Mesothelial cell of epicardium (in vitro differentiated cells): ENCODE measurements around the gene RAP1GDS1. TPM values are rescaled to one million over a fixed set of nuclear protein-coding genes. Genes with fewer than 3 reads are reported as not detected.
"Not testable (repeated sequence)": the region's sequence is repeated elsewhere in the genome, so short reads cannot be mapped to it uniquely, and the experiment has no call there.

ENCODE experiments used
- DNase-seq, 2 experiments: peaks; one replicate each; pipeline ENCODE4 v3.0.0; 2021; ENCODE audit warnings: low spot score in 2 of 2; ENCODE audit not compliant: unreplicated experiment in 2 of 2
- H3K27ac Mint-ChIP-seq: 2 replicates; pipeline ENCODE4 v1.8.0; 2021; ENCODE audit warnings: mixed read lengths
- H3K27me3 Mint-ChIP-seq: 2 replicates; pipeline ENCODE4 v1.8.0; 2021; ENCODE audit warnings: low read depth, mixed read lengths
- H3K36me3 Mint-ChIP-seq: 2 replicates; pipeline ENCODE4 v1.8.0; 2021; ENCODE audit warnings: mixed read lengths
- H3K4me1 Mint-ChIP-seq: 2 replicates; pipeline ENCODE4 v1.8.0; 2021; ENCODE audit warnings: mixed read lengths
- H3K4me3 Mint-ChIP-seq: 2 replicates; pipeline ENCODE4 v1.8.0; 2021; ENCODE audit warnings: mild to moderate bottlenecking, moderate library complexity, mixed read lengths
- H3K9me3 Mint-ChIP-seq: 2 replicates; pipeline ENCODE4 v1.8.0; 2021; ENCODE audit warnings: mixed read lengths
- total RNA-seq: library from RNA; stranded (reverse); gene quantifications from 3 replicates; pipeline ENCODE4 v1.2.1, GENCODE V29; 2021
- TF ChIP-seq, protein P1 (sequence below): fragments of 200-600 bp; sonication (generic); IDR thresholded peaks from one replicate; pipeline ENCODE4 v1.5.0; 2021; ENCODE audit warnings: antibody characterized with exemption; ENCODE audit not compliant: unreplicated experiment

The RAP1GDS1 gene
- total RNA-seq, 1 donor from 2014 or later: 22.7 TPM

- TF ChIP-seq, protein P1, sequence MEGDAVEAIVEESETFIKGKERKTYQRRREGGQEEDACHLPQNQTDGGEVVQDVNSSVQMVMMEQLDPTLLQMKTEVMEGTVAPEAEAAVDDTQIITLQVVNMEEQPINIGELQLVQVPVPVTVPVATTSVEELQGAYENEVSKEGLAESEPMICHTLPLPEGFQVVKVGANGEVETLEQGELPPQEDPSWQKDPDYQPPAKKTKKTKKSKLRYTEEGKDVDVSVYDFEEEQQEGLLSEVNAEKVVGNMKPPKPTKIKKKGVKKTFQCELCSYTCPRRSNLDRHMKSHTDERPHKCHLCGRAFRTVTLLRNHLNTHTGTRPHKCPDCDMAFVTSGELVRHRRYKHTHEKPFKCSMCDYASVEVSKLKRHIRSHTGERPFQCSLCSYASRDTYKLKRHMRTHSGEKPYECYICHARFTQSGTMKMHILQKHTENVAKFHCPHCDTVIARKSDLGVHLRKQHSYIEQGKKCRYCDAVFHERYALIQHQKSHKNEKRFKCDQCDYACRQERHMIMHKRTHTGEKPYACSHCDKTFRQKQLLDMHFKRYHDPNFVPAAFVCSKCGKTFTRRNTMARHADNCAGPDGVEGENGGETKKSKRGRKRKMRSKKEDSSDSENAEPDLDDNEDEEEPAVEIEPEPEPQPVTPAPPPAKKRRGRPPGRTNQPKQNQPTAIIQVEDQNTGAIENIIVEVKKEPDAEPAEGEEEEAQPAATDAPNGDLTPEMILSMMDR: no peak
- H3K27ac Mint-ChIP-seq: no peak overlapping the region
- H3K4me3 Mint-ChIP-seq: no peak overlapping the region
- DNase-seq: no peak
- H3K27me3 Mint-ChIP-seq: no peaks in the 10 kb centered on the region
- H3K4me1 Mint-ChIP-seq: no peaks in the 10 kb centered on the region
- H3K9me3 Mint-ChIP-seq: no peaks in the 10 kb centered on the region
- peaks cover 8% of the 10 kb centered on the region for H3K36me3 Mint-ChIP-seq
These were observed 185.6 kb downstream of the RAP1GDS1 start for GRCh38 chr4:98446499-98447375.

DNA sequence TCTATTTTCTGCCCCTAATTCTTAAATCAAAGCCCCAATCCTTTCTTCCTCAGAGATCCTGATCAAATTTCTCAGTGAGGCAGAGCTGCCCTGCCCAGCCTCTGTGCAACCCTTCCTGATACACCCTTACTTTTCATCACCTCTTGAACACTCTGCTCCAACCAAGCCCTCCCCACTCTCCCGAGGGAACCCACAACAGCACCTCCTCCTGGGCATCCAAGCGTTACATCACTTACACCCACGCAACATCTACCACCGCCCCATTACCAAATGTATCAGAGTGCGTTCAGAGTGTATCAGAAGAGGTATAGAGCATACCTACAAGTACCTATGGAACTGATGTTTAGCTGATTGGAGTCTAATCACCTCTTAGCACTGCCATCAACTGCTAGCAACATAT is 186.5 kb downstream of the RAP1GDS1 start:
- Mint-ChIP-seq H3K27ac (no peak overlapping the region), H3K4me1 (no peaks in the 10 kb centered on the region), H3K9me3 (peaks cover 2% of the 10 kb centered on the region), H3K36me3 (peaks cover 4% of the 10 kb centered on the region), H3K27me3 (no peaks in the 10 kb centered on the region), H3K4me3 (no peak overlapping the region)
- TF ChIP-seq, protein P1: no peak
- DNase-seq: no peak

DNA sequence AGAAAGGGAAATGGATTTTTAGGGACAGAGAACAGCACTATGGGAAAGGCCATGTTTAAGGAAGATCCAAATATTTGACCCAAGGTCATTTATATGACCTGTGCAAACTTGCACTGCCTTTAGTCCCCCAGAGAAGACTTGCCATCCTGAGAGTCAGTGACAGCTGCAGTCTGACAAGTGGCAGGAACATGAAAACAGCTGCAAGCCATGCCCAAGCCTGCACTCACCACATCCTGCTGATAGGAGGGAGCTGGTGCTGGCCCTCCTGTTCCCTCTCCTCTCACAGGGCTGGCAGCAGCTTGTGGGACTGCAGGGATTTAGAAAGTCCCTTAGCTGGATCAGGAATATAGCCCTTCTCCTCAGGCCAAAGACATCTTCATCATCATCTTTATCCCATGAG is 187.7 kb downstream of the RAP1GDS1 start:
- DNase-seq: no peak
- Mint-ChIP-seq H3K4me3 (no peak overlapping the region), H3K27ac (no peak overlapping the region), H3K4me1 (no peaks in the 10 kb centered on the region), H3K27me3 (no peaks in the 10 kb centered on the region), H3K9me3 (peaks cover 14% of the 10 kb centered on the region), H3K36me3 (no peaks in the 10 kb centered on the region)
- TF ChIP-seq, protein P1: no peak

DNA sequence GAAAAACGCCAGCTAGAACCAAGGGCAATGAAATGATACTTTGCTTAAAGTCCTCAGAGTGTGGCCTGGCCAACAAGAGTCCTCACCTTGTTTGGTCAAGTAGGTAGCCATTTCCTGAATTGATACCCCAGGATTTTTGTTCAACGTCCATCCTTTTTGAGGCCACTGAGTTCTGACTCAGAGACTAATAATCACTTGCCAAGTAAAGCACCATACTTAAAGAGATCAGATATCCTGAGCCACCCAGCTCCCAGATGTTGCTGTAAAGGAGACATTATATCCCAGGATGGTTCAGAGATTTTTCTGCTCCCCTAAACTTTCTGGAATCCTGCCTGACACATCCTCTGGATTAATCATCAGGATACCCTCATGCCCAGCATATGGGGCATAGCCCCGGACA is 190.9 kb downstream of the RAP1GDS1 start:
- no peak overlapping the region for H3K27ac Mint-ChIP-seq
- DNase-seq: no peak
- H3K9me3 Mint-ChIP-seq: peaks cover 14% of the 10 kb centered on the region
- H3K36me3 Mint-ChIP-seq: no peaks in the 10 kb centered on the region
- no peak overlapping the region for H3K4me3 Mint-ChIP-seq
- TF ChIP-seq, protein P1: no peak
- H3K27me3 Mint-ChIP-seq: no peaks in the 10 kb centered on the region
- H3K4me1 Mint-ChIP-seq: no peaks in the 10 kb centered on the region

GRCh38 chr4:98457422-98457821 is 196.2 kb downstream of the RAP1GDS1 start:
- H3K4me1 Mint-ChIP-seq, H3K4me3 Mint-ChIP-seq, DNase-seq, H3K27me3 Mint-ChIP-seq, H3K27ac Mint-ChIP-seq, H3K36me3 Mint-ChIP-seq: not testable (repeated sequence)
- peaks cover 24% of the 10 kb centered on the region for H3K9me3 Mint-ChIP-seq

DNA sequence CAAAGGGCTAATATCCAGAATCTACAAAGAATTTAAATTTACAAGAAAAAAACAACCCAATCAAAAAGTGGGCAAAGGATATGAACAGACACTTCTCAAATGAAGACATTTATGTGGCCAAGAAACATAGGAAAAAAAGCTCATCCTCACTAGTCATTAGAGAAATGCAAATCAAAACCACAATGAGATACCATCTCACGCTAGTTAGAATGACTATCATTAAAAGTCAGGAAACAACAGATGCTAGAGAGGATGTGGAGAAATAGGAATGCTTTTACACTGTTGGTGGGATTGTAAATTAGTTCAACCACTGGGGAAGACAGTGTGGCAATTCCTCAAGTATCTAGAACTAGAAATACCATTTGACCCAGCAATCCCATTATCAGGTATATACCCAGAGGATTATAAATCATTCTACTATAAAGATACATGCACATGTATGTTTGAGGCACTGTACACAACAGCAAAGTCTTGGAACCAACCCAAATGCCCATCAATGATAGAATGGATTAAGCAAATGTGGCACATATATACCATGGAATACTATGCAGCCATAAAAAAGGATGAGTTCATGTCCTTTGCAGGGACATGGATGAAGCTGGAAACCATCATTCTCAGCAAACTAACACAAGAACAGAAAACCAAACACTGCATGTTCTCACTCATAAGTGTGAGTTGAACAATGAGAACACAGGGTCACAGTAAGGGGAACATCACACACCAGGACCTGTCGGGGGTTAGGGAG is 200.1 kb downstream of the RAP1GDS1 start:
- not testable (repeated sequence) for H3K4me1 Mint-ChIP-seq, DNase-seq, H3K9me3 Mint-ChIP-seq, H3K27me3 Mint-ChIP-seq, H3K27ac Mint-ChIP-seq, H3K36me3 Mint-ChIP-seq, H3K4me3 Mint-ChIP-seq
